GM18870 (cell line): ENCODE results near the gene LGALS7.

ENCODE experiments used
- ATAC-seq: cut with Tn5 transposase; IDR thresholded peaks from one replicate; pipeline ENCODE4 v1.9.1; 2021; ENCODE audit warnings: moderate library complexity; ENCODE audit not compliant: unreplicated experiment

Gene LGALS7

DNA sequence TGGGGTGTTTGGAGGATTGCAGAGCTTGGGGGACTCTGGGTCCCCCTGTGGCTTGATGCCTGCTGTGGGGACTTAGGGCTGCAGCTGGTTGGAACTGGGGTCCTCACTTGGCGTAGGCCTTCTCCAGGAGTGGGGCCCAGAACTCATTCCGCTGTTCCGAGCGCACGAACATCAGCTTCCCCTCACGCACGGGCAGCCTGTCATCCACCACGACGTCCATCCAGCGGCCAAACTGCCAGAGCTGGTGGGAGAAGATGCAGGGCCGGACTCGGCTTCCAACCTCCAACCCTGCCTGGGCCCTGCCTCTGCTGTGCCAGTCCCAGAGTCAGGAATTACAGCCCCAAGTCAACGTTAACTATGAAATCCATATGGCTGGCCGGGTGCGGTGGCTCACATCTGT is 31.6 kb downstream of the LGALS7 start:
- ATAC-seq, result no peak

DNA sequence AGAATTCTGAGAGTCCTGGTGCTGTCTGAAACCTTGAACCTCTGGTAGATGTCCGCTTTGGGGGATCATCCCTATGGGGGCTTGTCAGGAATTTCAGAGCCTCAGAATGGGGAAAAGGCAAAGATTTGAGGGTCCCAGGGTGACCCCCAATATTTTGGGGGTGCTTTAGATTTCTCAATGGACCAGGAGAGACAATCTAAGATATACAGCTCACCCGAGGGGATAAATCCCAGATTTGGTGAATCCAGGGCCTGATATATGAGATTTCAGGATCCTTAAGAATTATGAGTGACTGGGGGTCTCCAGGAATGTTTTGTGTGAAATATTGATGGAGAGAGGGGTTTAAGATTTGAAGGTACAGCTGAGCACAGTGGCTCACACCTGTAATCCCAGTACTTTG is 32.4 kb downstream of the LGALS7 start:
- ATAC-seq, result no peak

GRCh38 chr19:38740257-38740592 is 33.1 kb downstream of the LGALS7 start:
- ATAC-seq, result no peak

- no peak for ATAC-seq
These were observed 33.7 kb downstream of the LGALS7 start for GRCh38 chr19:38739440-38740256.

DNA sequence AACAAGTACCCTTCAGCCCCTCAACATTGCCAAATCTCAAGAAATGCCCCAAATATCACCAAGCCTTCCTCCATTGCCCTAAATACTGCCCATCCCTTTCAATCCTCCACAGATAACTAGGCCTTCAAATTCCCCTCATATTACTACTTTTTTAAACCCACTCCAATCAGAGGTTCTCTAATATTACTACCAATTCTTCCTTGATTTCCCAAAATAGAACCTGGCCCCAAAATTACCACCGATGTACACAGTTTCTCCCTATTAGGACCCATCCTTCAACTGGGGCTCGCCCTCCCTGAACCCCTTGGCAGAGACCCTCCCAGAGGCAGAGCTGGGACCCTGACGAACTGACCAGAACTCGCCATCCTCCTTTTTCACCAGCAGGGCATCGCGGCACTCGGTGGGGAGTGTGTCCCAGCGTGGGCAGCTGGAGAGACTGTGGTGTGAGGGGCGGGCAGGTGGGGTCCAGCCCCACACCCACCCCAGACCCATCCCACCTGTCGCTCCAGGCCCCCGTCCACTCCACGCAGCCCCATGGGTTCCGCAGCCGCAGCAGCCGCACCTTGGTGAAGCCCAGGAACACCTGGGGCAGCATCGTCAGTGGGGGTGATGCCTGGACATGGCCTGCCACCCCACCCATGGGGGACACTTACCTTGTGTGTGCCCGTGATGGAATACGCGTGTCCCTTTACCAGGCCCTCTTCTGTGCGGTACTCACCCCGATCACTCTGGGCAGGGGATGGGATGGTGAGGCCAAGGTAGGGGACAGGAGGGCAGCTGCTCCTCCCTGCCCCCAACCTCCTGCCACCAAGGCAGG is 35.2 kb downstream of the LGALS7 start:
- ATAC-seq, result no peak

DNA sequence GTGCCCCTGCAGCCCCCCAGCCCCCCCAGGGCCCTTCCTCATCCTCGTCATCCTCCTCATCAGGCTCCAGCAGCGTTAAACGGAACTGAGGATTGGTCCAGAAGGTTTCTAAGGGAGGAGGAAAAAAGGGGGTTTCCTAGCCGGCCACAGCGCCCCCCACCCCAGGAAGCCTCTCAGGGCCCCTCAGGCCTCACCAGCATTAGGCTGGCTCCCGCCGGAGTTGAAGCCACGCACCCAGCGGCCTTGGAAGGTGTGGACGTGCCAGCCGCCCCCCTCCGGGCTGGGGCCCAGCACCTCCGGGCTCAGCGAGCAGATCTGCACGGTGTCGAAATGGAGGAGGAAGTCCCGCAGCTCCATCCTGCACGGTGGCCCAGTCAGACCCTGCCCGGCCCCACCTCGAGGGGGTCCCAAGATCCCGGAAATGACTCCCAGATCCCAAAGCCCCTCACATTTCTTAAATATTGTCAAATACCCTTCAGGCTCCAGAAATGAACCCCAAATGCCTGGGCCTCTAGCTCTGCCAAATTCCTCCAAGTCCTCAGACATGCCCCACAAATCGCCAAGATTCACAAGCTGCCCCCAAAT is 35.9 kb downstream of the LGALS7 start:
- ATAC-seq, result no peak

DNA sequence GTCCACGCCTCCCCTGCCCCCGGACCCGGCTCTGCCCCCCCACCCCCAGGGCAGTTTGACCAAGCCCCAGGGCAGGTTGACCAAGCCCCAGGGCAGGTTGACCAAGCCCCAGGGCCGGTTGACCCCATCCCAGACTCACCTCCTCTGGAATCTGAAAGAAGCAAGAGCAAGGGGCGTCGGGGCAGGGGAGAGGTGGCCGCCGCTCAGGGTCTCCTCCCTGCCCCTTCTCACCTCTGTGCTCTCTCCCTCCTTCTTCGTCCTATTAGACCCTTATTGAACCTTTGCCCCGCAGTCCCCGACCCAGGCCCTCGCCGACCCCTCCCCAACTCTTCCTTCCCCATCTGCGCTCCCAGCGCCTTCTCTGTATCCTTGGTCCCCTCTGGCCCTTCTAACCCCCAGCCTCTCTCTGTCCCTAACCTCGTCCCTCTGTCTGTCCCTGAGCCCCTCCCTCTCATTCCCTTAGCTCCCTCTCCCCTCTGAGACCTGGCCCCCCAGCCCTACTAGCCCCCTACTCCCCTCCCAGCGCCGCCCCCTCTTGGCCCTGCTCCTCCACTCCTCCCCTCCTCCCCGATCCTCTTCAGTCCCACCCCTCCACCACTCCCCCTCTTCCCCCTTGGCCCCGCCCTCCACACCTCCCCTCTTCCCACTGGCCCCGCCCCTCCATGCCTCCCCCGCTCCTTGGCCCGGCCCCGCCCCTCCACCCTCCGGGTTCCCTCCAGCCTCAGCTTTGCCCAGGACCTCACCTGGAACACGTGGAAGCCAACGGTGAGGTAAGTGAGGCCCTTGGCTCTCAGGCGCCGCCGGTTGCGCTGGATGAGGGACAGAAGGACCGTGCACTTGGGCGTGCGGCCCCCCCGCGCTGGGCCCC is 36.7 kb downstream of the LGALS7 start:
- ATAC-seq, result no peak

DNA sequence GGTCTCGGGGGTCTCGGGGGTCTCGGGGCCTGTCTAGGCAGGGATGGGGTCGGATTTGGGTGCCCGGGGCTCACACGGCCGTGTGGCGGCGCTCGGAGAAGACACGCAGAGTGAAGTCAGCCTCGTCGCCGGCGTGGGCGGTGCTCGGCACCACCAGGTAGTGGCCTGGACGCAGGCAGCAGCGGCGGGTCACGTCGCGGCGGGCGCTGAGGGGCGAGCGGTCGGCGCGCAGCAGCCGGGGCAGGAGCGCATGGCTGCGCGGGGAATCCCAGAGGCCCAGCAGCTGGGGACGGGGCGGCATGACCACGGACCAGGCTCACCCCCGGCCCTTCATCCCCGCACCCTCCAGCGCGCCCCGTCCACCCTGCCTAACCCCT is 37.3 kb downstream of the LGALS7 start:
- no peak for ATAC-seq

DNA sequence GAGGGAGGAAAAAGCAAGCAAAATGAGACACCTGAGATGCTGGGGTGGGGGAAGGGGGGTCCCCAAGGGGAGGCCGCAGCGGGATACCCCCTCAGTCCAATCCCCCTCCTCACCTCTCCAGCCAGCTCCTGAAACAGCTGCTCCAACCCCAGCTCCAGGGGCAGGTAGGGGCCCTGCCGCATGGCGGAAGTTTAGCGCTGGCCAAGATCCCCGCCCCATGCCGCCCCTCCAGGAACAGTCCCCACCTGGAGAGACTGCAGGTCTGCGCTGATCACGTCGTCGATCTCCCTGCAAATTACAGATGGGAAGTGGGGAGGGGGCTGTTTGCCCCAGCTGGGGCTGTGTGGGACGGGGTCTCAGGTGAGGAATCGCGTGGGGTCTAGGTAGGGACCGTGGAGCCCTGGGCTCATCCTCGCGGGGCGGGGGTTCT is 38.0 kb downstream of the LGALS7 start:
- ATAC-seq, result no peak

DNA sequence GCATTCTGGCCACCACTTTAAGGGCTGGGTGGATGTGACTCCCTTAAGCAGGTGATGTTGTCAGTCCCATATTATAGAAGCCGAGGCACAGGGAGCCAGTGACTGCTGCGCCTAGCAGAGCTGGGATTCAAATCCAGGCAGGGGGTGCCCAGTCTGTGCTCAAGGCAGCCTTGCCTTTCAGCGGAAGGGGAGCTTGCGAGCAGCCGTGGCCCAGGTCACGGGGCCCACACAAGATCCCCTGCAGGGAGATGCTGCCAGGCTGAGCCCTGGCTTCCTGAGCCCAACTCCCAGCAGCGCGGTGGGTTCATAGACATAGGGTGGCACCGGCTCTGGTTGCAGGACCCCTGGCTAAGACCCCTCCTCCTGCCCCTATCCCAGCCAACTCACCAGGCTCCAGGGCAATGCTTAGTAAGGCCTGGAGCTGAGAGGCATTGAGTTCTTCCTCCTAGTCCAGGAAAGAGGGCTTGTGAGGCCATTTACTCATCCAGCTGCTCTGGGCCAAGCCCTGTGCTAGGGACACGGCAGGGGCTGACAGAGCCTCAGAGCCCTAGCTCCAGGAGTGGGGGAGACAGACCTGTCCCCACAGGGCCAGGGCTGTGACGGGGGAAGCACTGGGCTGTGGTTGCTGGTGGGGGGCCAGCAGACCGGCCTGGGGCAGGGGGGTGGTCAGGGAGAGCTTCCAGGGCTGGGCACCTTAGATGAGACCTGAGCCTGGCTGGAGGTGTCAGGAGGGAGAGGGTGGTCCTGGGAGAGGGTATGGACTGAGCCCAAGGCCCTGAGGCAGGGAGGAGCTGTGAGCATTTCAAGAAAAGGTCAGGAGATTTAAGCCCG is 38.7 kb downstream of the LGALS7 start:
- ATAC-seq, result no peak

DNA sequence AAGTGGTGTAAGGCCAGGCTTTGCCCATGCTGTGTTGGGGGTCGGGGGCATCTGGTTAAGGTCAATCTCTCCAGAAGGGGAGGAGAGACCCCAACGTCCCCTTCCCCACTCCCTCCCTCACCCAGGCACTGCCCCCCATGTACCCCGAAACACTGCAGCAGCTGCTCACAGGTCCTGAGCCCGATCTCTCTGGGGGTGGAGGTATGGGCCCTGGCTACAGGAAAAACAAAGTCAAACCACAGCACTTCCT is 39.2 kb downstream of the LGALS7 start:
- no peak for ATAC-seq

DNA sequence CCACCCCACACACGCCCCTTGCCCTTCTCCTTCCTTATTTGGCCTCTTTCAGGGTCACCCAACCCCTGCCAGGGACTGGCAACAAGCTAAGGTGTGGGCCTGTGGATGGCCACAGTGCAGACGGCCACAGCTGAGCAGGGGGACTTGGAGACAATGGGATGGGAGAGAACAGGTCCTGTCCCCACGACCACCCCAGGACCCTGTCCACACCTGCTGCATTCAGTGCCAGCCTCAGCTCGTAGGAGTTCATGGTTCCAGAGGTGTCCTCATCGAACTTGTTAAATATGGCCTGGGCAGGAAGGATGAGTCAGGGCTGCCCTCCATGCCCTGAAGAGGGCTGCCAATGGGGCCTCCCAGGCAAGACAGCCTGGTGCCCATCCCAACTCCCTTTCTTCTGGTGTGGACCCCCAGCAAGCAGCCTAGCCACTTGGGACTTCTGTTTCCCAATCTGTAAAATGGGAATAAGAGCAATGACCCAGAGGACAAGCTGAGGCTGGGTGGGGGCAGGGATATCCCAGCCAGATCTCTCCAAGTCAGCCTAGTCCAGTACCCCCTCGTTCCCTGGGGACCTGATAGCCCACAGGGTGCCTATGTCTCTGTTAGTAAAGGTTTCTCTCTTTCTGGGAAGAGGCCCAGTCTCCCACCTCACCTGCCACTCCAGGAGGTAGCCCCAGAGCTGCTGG is 39.7 kb downstream of the LGALS7 start:
- no peak for ATAC-seq

- no peak for ATAC-seq
These were observed 40.1 kb downstream of the LGALS7 start for GRCh38 chr19:38733241-38733492.

GRCh38 chr19:38731654-38732301 is 41.5 kb downstream of the LGALS7 start:
- ATAC-seq, result no peak

GRCh38 chr19:38730731-38731589 is 42.4 kb downstream of the LGALS7 start:
- no peak for ATAC-seq

DNA sequence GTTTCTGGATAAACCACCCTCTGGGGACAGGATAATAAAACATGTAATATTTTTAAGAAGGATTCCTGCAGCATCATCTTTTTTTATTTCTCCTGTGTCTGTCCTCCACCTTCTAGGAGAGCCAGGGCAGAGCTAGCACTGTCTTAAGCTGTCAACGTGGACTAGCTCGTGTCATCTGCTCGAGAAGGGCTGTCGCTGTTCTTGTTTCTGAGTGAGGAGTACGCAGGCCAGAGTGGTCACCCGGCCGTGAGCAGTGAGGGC is 42.9 kb downstream of the LGALS7 start:
- ATAC-seq, result no peak

DNA sequence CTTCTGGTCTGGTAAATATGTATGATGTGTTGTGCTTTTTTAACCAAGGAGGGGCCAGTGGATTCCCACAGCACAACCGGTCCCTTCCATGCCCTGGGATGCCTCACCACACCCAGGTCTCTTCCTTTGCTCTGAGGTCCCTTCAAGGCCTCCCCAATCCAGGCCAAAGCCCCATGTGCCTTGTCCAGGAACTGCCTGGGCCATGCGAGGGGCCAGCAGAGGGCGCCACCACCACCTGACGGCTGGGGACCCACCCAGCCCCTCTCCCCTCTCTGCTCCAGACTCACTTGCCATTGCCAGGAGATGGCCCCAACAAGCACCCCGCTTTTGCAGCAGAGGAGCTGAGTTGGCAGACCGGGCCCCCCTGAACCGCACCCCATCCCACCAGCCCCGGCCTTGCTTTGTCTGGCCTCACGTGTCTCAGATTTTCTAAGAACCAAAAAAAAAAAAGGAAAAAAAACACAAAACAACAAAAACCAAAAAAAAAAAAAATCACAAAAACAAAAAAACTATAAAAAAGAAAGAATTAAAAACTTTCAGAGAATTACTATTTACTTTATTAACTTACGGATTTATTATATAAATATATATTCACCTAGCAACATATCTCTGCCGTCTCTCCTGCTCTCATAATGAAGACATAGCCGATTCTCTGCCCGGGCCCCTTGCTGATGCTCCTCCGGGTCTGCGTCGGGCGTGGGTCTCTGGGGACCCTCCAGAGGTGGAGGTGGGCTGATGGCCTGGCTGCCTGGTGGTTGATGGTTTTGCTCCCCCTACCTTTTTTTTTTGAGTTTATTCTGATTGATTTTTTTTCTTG is 43.5 kb downstream of the LGALS7 start:
- ATAC-seq, result no peak
